ENCODE measurements around the gene MATR3. TPM values are rescaled to one million over a fixed set of nuclear protein-coding genes. Genes with fewer than 3 reads are reported as not detected.
A peak's percentile ranks its signal among the peaks of the same experiment; 100 is the strongest.
"Not testable (repeated sequence)": the region's sequence is repeated elsewhere in the genome, so short reads cannot be mapped to it uniquely, and the experiment has no call there.

MATR3 gene
- total and polyA plus RNA-seq, 7 experiments from 2014 or later = 219 to 379 (median 291) TPM

DNA sequence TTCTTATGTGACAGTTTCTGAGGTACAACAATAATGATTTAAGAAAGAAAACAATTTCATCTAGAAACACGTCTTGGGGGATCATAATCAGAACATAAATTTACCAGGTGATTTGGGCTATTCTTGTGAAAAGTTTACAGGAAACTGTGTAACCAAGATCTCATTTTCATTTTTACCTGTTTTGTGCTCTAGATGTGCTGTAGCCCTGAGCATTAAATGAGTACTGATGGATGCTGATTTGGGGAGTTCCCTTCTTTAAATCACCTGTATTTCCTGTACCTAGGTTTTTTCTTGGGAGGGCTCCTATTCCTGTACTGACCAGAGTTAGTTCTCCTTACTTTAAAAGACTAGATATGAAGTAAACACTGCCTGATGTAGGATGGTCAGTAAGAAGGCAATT is 12.7 kb downstream of the MATR3 start:
- ChIA-PET POLR2A (interaction anchor here (6.9 kb wide), 1 partner anchor 11 kb away, joined by 67 read pairs; the partner anchor contains the start of gene MATR3), CTCF (no interaction called here)
- H3K9me3 Mint-ChIP-seq = peaks cover 0 to 7% (median 0%) of the 10 kb centered on the region in 11 donors
- Histone ChIP-seq H3K27ac (ENCODE audit: low read depth, low read length) (peak overlapping the region; percentile 22), H3K4me1 (ENCODE audit: control insufficient read depth in 2 of 2, insufficient read depth in 2 of 2, low read length in 2 of 2) (peaks cover 68 to 87% of the 10 kb centered on the region in 2 donors), H3K9me3 (ENCODE audit: control insufficient read depth in 2 of 3, low read length in 3 of 3) (no peaks in the 10 kb centered on the region), H3K4me3 (ENCODE audit: low read length) (peak overlapping the region; percentile 1), H3K27me3 (ENCODE audit: control insufficient read depth in 2 of 2, insufficient read depth in 2 of 2, low read length in 2 of 2) (no peaks in the 10 kb centered on the region), H3K36me3 (ENCODE audit: control insufficient read depth in 2 of 3, insufficient read depth in 3 of 3, low read length in 3 of 3) (no peaks in the 10 kb centered on the region)
- ATAC-seq = peak; percentile 30
- peak overlapping the region in 6 of 9 donors; percentile 5 to 86 (median 24) for H3K27ac Mint-ChIP-seq
- H3K4me1 Mint-ChIP-seq = peaks cover 61 to 99% (median 96%) of the 10 kb centered on the region in 7 donors
- no peak for DNase-seq
- peak overlapping the region in 9 of 10 donors; percentile 22 to 93 (median 64) for H3K4me3 Mint-ChIP-seq
- H3K27me3 Mint-ChIP-seq = no peaks in the 10 kb centered on the region
- intact Hi-C loops (cut with micrococcal nuclease) = loop anchor here in 1 of 2 donors (1.0 kb wide), 1 partner anchor 11 kb away; no protein-coding TSS in a partner anchor
- H3K36me3 Mint-ChIP-seq = peaks cover 0 to 18% (median 4%) of the 10 kb centered on the region in 5 donors

DNA sequence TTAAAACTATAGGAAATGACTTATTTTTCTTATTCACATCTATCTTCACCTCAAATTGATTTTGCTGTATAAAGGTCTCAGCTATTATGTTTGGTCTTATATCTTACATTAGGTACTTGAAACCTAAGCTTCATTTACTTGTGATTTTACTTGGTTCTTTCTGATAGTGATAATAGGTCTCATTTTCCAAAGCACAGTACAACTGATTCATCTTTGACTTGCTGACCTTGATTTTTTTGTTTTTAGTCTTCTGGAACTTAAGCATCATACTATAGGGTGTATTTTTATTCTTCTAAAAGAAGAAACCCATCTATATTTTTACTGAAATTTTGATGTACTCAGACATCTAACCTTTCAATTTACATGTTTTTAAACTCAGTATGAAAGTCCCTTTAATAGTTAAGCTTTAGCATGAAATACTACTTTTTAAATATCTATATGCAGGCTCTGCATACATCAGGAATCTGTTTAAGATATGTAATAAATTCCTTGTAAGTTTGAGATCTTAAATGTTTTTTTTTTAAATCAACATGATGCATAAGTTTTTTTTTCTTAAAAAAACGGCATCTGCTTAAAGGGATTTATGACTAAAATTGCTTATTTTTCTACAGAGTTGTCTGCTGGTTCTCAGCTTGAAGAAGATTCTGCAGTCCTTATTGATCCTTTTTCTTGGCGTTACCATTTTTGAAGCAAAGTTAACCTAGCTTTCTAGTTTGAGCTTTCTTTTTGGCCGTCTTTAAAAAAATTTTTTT is 13.3 kb downstream of the MATR3 start:
- Histone ChIP-seq H3K27me3 (ENCODE audit: control insufficient read depth in 2 of 2, insufficient read depth in 2 of 2, low read length in 2 of 2) (no peaks in the 10 kb centered on the region), H3K36me3 (ENCODE audit: control insufficient read depth in 2 of 3, insufficient read depth in 3 of 3, low read length in 3 of 3) (no peaks in the 10 kb centered on the region), H3K4me1 (ENCODE audit: control insufficient read depth in 2 of 2, insufficient read depth in 2 of 2, low read length in 2 of 2) (peaks cover 69 to 85% of the 10 kb centered on the region in 2 donors), H3K4me3 (ENCODE audit: low read length) (peak overlapping the region; percentile 1), H3K9me3 (ENCODE audit: control insufficient read depth in 2 of 3, low read length in 3 of 3) (no peaks in the 10 kb centered on the region), H3K27ac (ENCODE audit: low read depth, low read length) (no peak overlapping the region)
- intact Hi-C loops (cut with micrococcal nuclease) = loop anchor here in 1 of 2 donors (1.0 kb wide), 1 partner anchor 12 kb away; no protein-coding TSS in a partner anchor
- peaks cover 0 to 4% (median 0%) of the 10 kb centered on the region in 11 donors for H3K9me3 Mint-ChIP-seq
- no peak for ATAC-seq
- H3K4me3 Mint-ChIP-seq = peak overlapping the region in 8 of 10 donors; percentile 22 to 93 (median 64)
- peaks cover 59 to 97% (median 94%) of the 10 kb centered on the region in 7 donors for H3K4me1 Mint-ChIP-seq
- peaks cover 0 to 15% (median 3%) of the 10 kb centered on the region in 5 donors for H3K36me3 Mint-ChIP-seq
- ChIA-PET POLR2A (interaction anchor here (0.7 to 6.9 kb wide), 3 partner anchors 10 to 17 kb away, joined by 3 to 67 read pairs (median 4); partner anchors contain the start of gene MATR3), CTCF (no interaction called here)
- DNase-seq = no peak
- H3K27me3 Mint-ChIP-seq = no peaks in the 10 kb centered on the region
- peak overlapping the region in 5 of 9 donors; percentile 13 to 86 (median 44) for H3K27ac Mint-ChIP-seq

DNA sequence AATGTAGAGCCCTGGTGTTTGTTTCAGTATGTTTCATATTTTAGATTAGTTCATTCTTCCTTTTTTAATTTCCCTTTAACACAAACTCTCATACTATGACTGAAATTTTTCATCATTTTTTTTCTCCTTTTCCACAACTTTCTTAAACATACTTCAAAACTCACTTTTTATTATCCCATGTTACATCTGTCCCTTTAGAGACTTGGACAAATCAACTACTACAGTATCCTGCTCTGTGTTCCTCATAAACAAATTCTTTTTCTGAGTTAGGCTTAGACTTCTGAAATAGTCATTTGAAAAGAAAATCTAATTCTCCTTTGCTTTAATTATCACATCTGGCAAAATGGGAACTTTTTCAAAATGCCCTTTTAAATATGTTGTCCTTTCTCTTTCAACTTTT is 15.3 kb downstream of the MATR3 start:
- no peaks in the 10 kb centered on the region for H3K9me3 ChIP-seq (ENCODE audit: control insufficient read depth in 2 of 3, low read length in 3 of 3)
- Mint-ChIP-seq H3K4me1 (peaks cover 53 to 97% (median 85%) of the 10 kb centered on the region in 7 donors), H3K27ac (peak overlapping the region in 7 of 9 donors; percentile 3 to 57 (median 31)), H3K27me3 (no peaks in the 10 kb centered on the region), H3K4me3 (peak overlapping the region; percentile 4 to 93 (median 58)), H3K9me3 (peaks cover 0 to 3% (median 0%) of the 10 kb centered on the region in 11 donors), H3K36me3 (peaks cover 0 to 14% (median 3%) of the 10 kb centered on the region in 5 donors)
- POLR2A ChIA-PET = interaction anchor here (0.8 to 6.9 kb wide), 2 partner anchors 13 to 15 kb away, joined by 4 to 67 read pairs; partner anchors contain the start of gene MATR3
- intact Hi-C loops (cut with micrococcal nuclease) = loop anchor here in 1 of 2 donors (2.0 kb wide), 1 partner anchor 14 kb away; no protein-coding TSS in a partner anchor
- H3K36me3 ChIP-seq (ENCODE audit: control insufficient read depth in 2 of 3, insufficient read depth in 3 of 3, low read length in 3 of 3) = peaks cover 0 to 4% (median 0%) of the 10 kb centered on the region in 3 experiments
- peaks cover 74 to 86% of the 10 kb centered on the region in 2 donors for H3K4me1 ChIP-seq (ENCODE audit: control insufficient read depth in 2 of 2, insufficient read depth in 2 of 2, low read length in 2 of 2)
- no peak overlapping the region for H3K4me3 ChIP-seq (ENCODE audit: low read length)
- no peak overlapping the region for H3K27ac ChIP-seq (ENCODE audit: low read depth, low read length)
- CTCF ChIA-PET = interaction anchor here (0.6 kb wide), 1 partner anchor 94 kb away, joined by 3 read pairs; no protein-coding TSS in a partner anchor
- H3K27me3 ChIP-seq (ENCODE audit: control insufficient read depth in 2 of 2, insufficient read depth in 2 of 2, low read length in 2 of 2) = no peaks in the 10 kb centered on the region
- DNase-seq = no peak
- ATAC-seq = no peak

DNA sequence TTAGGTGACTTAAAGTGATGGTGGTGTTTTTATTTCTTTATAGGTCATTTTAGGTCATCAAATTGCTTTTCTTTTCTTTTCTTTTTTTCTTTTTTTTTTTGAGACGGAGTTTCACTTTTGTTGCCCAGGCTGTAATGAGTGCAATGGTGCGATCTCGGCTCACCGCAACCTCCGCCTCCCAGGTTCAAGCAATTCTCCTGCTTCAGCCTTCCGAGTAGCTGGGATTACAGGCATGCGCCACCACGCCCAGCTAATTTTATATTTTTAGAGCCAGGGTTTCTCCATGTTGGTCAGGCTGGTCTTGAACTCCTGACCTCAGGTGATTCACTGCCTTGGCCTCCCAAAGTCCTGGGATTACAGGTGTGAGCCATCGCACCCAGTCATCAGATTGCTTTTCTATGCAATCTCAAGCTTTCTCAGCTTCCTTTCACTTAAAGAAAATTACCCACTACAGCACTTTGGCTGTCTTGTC is 17.2 kb downstream of the MATR3 start:
- H3K36me3 ChIP-seq (ENCODE audit: control insufficient read depth in 2 of 3, insufficient read depth in 3 of 3, low read length in 3 of 3); DNase-seq; H3K27me3 Mint-ChIP-seq; H3K27me3 ChIP-seq (ENCODE audit: control insufficient read depth in 2 of 2, insufficient read depth in 2 of 2, low read length in 2 of 2); CTCF ChIA-PET; H3K4me3 ChIP-seq (ENCODE audit: low read length); H3K9me3 Mint-ChIP-seq; H3K27ac ChIP-seq (ENCODE audit: low read depth, low read length); ATAC-seq; H3K9me3 ChIP-seq (ENCODE audit: control insufficient read depth in 2 of 3, low read length in 3 of 3): not testable (repeated sequence)
- peak overlapping the region in 9 of 10 donors; percentile 26 to 93 (median 33) for H3K4me3 Mint-ChIP-seq
- peak overlapping the region in 4 of 9 donors; percentile 9 to 87 (median 19) for H3K27ac Mint-ChIP-seq
- intact Hi-C loops (cut with micrococcal nuclease) = loop anchor here in 1 of 2 donors (1.0 kb wide), 2 partner anchors 8 to 13 kb away; no protein-coding TSS in a partner anchor
- H3K36me3 Mint-ChIP-seq = peaks cover 0 to 22% (median 7%) of the 10 kb centered on the region in 5 donors
- POLR2A ChIA-PET = interaction anchor here (1.4 to 1.9 kb wide), 3 partner anchors 13 to 31 kb away, joined by 3 to 6 read pairs (median 3); partner anchors contain the start of gene PAIP2
- H3K4me1 ChIP-seq (ENCODE audit: control insufficient read depth in 2 of 2, insufficient read depth in 2 of 2, low read length in 2 of 2) = peaks cover 67 to 74% of the 10 kb centered on the region in 2 donors
- H3K4me1 Mint-ChIP-seq = peaks cover 53 to 94% (median 81%) of the 10 kb centered on the region in 7 donors

DNA sequence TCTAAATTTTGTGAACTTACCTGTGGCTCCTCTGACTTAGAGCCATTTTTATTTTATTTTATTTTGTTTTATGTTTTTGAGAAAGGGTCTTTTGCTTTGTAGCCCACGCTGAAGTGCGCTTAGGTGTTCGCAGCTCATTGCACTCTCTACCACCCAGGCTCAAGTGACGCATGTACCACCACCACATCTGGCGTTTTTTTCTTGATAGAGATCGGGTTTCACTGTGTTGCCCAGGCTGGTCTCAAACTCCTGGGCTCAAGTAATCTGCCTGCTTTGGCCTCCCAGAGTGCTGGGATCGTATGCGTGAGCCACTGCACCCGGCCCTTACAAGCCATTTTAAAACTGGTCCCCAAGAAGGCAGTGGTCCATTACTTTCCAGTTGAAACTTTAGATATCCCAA is 18.5 kb downstream of the MATR3 start:
- no peaks in the 10 kb centered on the region for H3K9me3 ChIP-seq (ENCODE audit: control insufficient read depth in 2 of 3, low read length in 3 of 3)
- H3K27ac ChIP-seq (ENCODE audit: low read depth, low read length) = no peak overlapping the region
- intact Hi-C loops (cut with micrococcal nuclease) = no loop called here
- no peak for ATAC-seq
- H3K27me3 Mint-ChIP-seq = no peaks in the 10 kb centered on the region
- H3K4me3 ChIP-seq (ENCODE audit: low read length) = no peak overlapping the region
- H3K27ac Mint-ChIP-seq = peak overlapping the region in 2 of 9 donors; percentile 12 to 25
- DNase-seq = no peak
- ChIA-PET POLR2A (interaction anchor here (1.4 to 1.9 kb wide), 2 partner anchors 8 to 29 kb away, joined by 3 to 6 read pairs; partner anchors contain the start of gene PAIP2), CTCF (interaction anchor here (0.6 kb wide), 1 partner anchor 17 kb away, joined by 3 read pairs; no protein-coding TSS in a partner anchor)
- H3K4me1 Mint-ChIP-seq = peaks cover 43 to 82% (median 70%) of the 10 kb centered on the region in 7 donors
- H3K9me3 Mint-ChIP-seq = peaks cover 0 to 3% (median 0%) of the 10 kb centered on the region in 11 donors
- peaks cover 10 to 13% (median 13%) of the 10 kb centered on the region in 3 experiments for H3K36me3 ChIP-seq (ENCODE audit: control insufficient read depth in 2 of 3, insufficient read depth in 3 of 3, low read length in 3 of 3)
- H3K36me3 Mint-ChIP-seq = peaks cover 0 to 27% (median 7%) of the 10 kb centered on the region in 5 donors
- H3K4me1 ChIP-seq (ENCODE audit: control insufficient read depth in 2 of 2, insufficient read depth in 2 of 2, low read length in 2 of 2) = peaks cover 57 to 62% of the 10 kb centered on the region in 2 donors
- no peaks in the 10 kb centered on the region for H3K27me3 ChIP-seq (ENCODE audit: control insufficient read depth in 2 of 2, insufficient read depth in 2 of 2, low read length in 2 of 2)
- peak overlapping the region in 3 of 10 donors; percentile 27 to 53 (median 43) for H3K4me3 Mint-ChIP-seq

DNA sequence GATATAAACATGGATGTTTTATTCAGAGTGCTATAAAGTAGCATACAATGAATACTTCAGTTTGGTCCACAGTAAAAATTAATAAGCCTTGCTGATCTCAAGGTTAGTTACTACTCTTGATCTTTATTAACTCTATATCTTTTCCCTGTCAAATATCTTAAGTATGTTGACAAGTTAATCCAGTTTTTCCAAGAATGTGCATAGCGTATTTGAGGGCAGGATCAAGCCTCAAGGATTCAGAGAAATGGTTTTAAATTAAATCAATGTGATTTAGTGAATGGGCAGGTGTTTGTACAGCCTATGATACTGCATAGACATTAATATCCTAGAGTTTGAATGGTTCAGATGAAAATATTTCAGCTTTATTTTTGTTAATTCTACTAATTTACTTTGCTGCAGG is 20.7 kb downstream of the MATR3 start:
- H3K27ac Mint-ChIP-seq = peak overlapping the region in 2 of 9 donors; percentile 32 to 53
- Histone ChIP-seq H3K4me3 (ENCODE audit: low read length) (no peak overlapping the region), H3K27ac (ENCODE audit: low read depth, low read length) (no peak overlapping the region), H3K27me3 (ENCODE audit: control insufficient read depth in 2 of 2, insufficient read depth in 2 of 2, low read length in 2 of 2) (no peaks in the 10 kb centered on the region), H3K9me3 (ENCODE audit: control insufficient read depth in 2 of 3, low read length in 3 of 3) (no peaks in the 10 kb centered on the region), H3K4me1 (ENCODE audit: control insufficient read depth in 2 of 2, insufficient read depth in 2 of 2, low read length in 2 of 2) (peaks cover 40% of the 10 kb centered on the region in 2 donors), H3K36me3 (ENCODE audit: control insufficient read depth in 2 of 3, insufficient read depth in 3 of 3, low read length in 3 of 3) (peaks cover 16 to 35% (median 23%) of the 10 kb centered on the region in 3 experiments)
- intact Hi-C loops (cut with micrococcal nuclease) = loop anchor here in 1 of 2 donors (1.0 to 2.0 kb wide), 2 partner anchors 9 to 15 kb away; no protein-coding TSS in a partner anchor
- ATAC-seq (no peak), DNase-seq (no peak)
- H3K36me3 Mint-ChIP-seq = peaks cover 0 to 18% (median 0%) of the 10 kb centered on the region in 5 donors
- ChIA-PET CTCF (interaction anchor here (0.5 kb wide), 1 partner anchor 46 kb away, joined by 3 read pairs; no protein-coding TSS in a partner anchor), POLR2A (no interaction called here)
- peaks cover 23 to 60% (median 48%) of the 10 kb centered on the region in 7 donors for H3K4me1 Mint-ChIP-seq
- no peaks in the 10 kb centered on the region for H3K27me3 Mint-ChIP-seq
- H3K4me3 Mint-ChIP-seq = peak overlapping the region in 4 of 10 donors; percentile 2 to 57 (median 25)
- no peaks in the 10 kb centered on the region for H3K9me3 Mint-ChIP-seq
